ENCODE measurements around the gene ACSM4. TPM values are rescaled to one million over a fixed set of nuclear protein-coding genes. Genes with fewer than 3 reads are reported as not detected.
A peak's percentile ranks its signal among the peaks of the same experiment; 100 is the strongest.

ACSM4 gene
- total RNA-seq, 1 donor = not detected

DNA sequence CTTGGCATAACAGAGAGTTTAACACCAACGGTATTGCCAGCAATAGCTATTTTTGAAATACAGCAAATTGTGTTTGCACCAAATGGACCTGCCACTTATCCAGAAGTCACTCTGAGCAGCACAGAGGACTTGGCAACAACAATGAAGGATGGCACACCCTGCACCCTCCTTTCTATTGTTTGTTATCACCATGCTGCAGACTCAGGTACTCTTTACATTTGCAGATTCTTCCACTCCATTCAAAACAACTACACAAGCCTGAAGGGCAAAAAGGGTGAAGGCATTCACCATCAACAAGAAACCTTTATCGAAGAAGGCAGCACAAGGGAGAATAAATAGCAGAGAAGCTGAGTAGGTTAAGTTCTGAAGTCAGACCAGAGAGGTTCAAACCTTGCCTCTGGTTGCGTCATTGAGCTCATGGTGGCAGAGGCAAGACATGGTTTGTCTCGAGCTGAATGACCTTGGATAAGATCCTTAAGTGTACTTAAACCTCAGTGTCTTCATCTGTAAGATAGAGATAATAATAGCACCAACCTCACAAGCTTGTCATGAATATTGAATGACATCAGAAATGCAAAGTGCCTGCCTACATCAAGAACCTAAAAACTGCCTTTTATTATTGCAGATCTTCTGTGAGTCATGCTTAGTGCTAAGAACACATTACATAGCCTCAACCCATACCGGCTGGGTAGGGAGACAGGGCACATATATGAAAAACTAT, 1.4 kb upstream of the ACSM4 start:
- DNase-seq (ENCODE audit: low read depth) = no peak
- TF ChIP-seq, protein P1, sequence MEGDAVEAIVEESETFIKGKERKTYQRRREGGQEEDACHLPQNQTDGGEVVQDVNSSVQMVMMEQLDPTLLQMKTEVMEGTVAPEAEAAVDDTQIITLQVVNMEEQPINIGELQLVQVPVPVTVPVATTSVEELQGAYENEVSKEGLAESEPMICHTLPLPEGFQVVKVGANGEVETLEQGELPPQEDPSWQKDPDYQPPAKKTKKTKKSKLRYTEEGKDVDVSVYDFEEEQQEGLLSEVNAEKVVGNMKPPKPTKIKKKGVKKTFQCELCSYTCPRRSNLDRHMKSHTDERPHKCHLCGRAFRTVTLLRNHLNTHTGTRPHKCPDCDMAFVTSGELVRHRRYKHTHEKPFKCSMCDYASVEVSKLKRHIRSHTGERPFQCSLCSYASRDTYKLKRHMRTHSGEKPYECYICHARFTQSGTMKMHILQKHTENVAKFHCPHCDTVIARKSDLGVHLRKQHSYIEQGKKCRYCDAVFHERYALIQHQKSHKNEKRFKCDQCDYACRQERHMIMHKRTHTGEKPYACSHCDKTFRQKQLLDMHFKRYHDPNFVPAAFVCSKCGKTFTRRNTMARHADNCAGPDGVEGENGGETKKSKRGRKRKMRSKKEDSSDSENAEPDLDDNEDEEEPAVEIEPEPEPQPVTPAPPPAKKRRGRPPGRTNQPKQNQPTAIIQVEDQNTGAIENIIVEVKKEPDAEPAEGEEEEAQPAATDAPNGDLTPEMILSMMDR (IDR thresholded peaks at IDR 0.05; ENCODE audit: insufficient read depth, low read depth, low read length) = no peak

DNA sequence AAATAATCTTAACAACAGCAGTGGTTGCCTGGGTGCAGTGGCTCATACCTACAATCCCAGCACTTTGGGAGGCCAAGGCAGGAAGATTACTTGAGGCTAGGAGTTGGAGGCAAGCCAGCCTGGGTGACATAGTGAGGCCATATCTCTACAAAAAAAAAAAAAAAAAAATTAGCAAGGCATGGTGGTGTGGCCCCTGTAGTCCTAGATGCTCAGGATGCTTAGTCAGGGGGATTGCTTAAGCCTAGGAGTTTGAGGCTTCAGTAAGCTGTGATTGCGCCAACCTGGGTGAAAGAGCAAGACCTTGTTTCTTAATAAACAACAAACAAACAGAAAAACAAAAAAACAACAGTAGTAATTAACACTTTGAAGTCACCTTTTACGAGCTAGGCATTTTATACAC, 642 bp upstream of the ACSM4 start:
- DNase-seq (ENCODE audit: low read depth) = no peak
- no peak overlapping the region for H3K4me3 ChIP-seq (ENCODE audit: low read depth, low read length)
- TF ChIP-seq, protein P1 (IDR thresholded peaks at IDR 0.05; ENCODE audit: insufficient read depth, low read depth, low read length) = no peak

More for the DNA sequence above, 1.4 kb upstream of the ACSM4 start:
- H3K4me3 ChIP-seq (ENCODE audit: low read depth, low read length) = no peak overlapping the region

DNA sequence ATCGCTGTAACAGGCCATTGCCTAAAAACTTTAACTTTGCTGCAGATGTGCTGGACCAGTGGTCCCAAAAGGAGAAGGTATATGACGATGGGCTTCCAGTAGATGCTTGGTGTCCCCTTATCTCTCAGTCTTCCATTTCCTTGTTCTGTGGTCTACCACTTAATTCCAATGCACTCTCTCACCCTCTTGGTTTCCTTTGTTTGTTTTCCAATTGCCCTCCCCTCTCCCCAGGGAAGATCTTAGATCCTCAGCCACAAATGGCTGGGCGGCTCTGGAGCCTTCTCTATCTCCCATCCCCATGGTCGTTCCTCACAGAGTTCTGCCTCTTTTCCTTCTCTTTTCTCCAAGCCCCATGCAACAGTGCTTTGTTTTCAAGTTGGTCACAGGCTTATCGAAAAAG, 584 bp downstream of the ACSM4 start:
- DNase-seq (ENCODE audit: low read depth) = no peak
- no peak overlapping the region for H3K4me3 ChIP-seq (ENCODE audit: low read depth, low read length)
- TF ChIP-seq, protein P1 (IDR thresholded peaks at IDR 0.05; ENCODE audit: insufficient read depth, low read depth, low read length) = no peak

DNA sequence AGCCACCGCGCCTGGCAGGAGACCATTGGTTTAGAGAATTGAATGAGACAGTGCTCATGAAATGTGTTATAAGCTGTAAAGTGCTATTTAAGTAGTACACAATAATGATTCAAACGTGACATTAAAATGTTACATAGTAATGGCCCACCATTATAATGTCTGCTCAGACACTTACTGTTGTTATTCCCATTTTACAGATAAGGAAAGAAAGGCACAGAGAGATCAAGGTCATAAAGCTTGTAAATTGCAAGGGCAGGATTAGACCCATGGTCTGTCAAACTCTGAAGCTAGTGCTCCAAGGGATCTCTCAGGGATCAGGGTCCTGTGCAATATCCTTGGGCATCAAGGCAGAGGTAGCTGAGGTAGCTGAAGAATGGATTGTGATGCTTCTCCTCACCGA, 6.2 kb downstream of the ACSM4 start:
- no peak for DNase-seq (ENCODE audit: low read depth)
- no peak overlapping the region for H3K4me3 ChIP-seq (ENCODE audit: low read depth, low read length)
- TF ChIP-seq, protein P1 (IDR thresholded peaks at IDR 0.05; ENCODE audit: insufficient read depth, low read depth, low read length) = no peak

DNA sequence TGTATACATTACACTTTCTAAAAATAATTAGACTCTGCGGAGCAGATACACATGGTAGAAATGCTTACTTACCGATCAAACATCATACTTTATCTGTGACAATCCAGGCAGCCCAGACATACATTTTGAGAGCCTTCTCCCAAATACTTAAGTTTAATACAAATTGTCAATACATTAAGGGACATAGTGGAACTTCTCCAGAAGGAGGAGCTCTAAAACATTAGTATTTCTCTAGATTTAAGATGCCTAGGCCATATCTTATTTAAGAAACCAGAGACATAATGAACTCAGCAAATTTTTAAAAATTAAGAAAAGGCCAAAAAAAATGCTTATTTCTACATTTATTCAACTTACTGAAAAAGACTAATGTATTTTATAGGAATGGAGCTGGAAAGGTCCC, 16.1 kb downstream of the ACSM4 start:
- TF ChIP-seq, protein P1 (IDR thresholded peaks at IDR 0.05; ENCODE audit: insufficient read depth, low read depth, low read length) = peak; percentile 12
- no peak overlapping the region for H3K4me3 ChIP-seq (ENCODE audit: low read depth, low read length)
- no peak for DNase-seq (ENCODE audit: low read depth)

DNA sequence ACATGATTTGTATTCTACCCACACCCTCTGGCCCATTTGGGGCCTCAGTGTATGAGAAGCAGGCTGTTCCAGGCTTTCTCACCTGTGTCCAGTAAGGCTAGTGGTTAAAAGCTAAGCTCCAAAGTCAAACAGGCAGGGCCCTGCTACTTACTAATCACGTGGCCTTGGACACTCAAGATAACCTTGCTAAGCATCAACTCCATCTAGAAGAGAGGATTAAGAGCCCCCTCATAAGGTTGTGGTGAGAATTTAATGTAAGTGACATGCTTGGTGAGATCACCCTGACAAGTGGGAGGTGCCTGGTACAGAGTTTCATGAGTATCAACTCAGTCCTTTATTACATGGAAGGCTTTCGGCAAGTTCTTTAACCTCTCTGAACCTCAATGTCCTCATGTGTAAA, 17.8 kb downstream of the ACSM4 start:
- no peak for DNase-seq (ENCODE audit: low read depth)
- TF ChIP-seq, protein P1 (IDR thresholded peaks at IDR 0.05; ENCODE audit: insufficient read depth, low read depth, low read length) = no peak
- H3K4me3 ChIP-seq (ENCODE audit: low read depth, low read length) = no peak overlapping the region

DNA sequence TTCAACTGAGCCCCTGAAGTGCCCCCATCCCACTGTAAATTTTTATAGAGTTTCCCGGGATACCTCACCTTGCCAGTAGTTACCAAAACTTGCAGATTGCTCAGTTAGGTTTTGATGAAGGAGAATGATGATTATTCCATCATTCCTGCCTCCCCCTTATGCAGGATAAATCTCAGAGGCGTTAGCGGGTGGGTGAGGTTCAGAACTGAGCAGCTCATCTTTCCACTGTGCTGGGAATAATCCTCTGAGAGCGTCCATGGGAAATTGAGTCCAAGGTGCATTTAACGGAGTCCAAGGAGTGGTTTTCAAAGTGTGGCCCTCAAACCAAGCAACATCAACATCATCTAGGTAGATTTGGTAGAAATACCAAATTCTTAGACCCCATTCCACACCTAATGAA, 18.7 kb downstream of the ACSM4 start:
- no peak for DNase-seq (ENCODE audit: low read depth)
- TF ChIP-seq, protein P1 (IDR thresholded peaks at IDR 0.05; ENCODE audit: insufficient read depth, low read depth, low read length) = no peak
- H3K4me3 ChIP-seq (ENCODE audit: low read depth, low read length) = no peak overlapping the region
